LNCAP (cell line): Measurements from ENCODE around the gene CAMK4.

ENCODE experiments used
- TF ChIP-seq, protein P1 (sequence below): fragments of 450-650 bp; IDR thresholded peaks from 2 replicates; pipeline ENCODE4 v1.5.1; 2017; ENCODE audit warnings: mild to moderate bottlenecking

Gene CAMK4

DNA sequence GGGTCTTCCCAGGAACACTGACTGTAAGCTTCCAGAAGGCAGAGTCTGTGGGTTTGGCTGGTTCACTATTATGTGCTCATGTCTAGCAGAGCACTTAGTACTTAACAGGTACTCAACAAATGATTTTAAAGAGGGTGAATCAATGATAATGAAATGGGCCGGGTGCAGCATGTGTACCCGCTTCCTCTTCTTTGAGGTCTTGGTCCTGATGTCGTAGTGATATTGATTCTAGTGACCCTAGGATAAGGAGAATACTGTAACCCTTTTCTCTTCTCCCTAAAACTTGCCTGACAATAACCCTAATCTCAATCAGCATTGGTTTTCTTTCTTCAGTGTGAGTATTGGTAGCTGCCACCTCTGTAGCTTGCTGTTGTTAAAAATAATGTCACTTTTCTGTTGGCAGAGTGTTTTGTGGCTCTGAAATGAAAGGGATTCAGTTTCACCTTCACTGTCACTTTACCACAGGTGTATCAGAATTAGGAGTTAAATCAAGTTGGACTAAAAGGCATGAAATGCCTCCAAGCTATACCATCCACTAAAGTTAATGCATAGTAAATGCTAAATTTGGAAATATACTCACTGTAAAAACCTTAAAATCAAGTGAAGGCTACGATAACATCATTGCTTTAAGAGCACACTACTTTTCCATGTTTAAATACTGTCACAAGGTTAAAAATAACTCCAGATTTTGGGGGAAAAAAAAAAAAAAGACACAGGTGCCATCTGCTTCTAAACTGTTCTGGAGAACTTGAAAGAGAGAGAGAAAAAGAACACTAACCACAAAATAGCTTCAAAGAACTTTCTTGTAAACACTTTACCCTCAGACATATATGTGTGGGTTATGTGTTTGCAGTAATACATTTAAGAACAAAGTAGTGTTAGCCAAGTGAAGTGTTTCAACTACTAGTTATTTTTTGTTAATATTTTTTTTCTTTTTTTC lies 6.0 kb downstream of the CAMK4 start:
- TF ChIP-seq, protein P1, sequence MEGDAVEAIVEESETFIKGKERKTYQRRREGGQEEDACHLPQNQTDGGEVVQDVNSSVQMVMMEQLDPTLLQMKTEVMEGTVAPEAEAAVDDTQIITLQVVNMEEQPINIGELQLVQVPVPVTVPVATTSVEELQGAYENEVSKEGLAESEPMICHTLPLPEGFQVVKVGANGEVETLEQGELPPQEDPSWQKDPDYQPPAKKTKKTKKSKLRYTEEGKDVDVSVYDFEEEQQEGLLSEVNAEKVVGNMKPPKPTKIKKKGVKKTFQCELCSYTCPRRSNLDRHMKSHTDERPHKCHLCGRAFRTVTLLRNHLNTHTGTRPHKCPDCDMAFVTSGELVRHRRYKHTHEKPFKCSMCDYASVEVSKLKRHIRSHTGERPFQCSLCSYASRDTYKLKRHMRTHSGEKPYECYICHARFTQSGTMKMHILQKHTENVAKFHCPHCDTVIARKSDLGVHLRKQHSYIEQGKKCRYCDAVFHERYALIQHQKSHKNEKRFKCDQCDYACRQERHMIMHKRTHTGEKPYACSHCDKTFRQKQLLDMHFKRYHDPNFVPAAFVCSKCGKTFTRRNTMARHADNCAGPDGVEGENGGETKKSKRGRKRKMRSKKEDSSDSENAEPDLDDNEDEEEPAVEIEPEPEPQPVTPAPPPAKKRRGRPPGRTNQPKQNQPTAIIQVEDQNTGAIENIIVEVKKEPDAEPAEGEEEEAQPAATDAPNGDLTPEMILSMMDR = no peak

DNA sequence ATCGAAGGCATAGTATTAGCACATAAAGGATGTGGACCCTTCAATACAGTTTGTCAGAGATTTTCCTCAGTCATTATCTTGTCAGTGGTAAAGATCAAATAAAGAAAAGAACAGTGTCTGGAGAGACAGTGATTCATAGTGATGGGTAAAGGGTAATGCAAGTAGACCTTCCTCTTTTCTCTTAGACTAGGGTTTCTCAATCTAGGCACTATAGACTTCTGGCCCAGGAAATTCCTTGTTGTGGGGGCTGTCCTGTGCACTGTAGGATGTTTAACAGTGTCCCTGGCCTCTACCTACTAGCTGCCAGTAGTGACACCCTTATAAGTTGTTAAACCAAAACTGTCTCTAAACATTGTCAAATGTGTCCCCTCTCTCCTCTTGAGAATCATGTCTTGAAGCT lies 6.9 kb downstream of the CAMK4 start:
- TF ChIP-seq, protein P1 = no peak

DNA sequence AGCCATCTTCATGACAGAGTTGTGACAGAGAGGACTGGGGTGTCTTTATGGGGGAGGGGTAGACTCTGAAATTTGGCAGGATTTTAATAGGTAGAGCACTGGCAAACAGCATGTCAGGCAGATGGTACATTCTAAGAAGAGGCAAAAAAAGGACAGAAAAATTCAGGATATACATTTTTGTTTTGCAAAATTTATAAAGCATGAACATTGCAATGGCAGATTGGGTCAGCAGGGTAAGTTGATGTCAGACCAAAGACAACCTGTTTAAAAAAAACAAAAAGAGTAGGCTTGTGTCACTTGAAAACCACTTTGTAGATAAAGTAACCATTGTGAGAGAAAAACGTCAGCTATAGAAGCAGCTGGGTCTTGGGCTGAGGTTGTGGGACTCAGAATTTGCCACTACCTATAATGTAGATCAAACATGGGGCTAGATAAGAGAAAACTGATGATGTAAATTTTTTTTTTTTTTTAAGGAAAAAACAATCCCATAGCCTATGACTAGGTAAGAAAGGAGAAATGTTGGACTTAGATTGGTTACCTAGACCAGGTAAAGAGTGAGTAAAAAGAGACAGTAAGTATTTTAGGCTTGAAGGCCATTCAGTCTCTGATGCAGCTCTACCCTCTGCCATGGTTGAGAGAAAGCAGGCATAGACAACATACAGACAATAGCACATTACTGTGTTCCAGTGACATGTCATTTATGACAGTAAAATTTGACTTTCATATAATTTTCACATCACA lies 8.3 kb downstream of the CAMK4 start:
- TF ChIP-seq, protein P1 = no peak

DNA sequence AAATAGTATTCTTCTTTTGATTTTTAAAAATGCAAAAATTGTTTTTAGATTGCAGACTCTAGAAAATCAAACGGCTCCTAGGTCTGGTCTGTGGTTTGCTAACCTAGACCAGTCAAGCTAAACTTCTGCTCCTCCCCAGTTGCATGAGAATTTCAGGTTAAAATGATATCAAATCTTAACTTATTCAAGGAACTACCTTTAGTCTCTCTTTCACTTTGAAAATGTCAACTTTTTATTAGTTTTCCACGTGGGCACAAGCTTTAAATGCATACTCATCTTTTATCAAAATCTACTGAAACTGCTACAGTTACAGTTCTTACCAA lies 8.8 kb downstream of the CAMK4 start:
- TF ChIP-seq, protein P1 = no peak

DNA sequence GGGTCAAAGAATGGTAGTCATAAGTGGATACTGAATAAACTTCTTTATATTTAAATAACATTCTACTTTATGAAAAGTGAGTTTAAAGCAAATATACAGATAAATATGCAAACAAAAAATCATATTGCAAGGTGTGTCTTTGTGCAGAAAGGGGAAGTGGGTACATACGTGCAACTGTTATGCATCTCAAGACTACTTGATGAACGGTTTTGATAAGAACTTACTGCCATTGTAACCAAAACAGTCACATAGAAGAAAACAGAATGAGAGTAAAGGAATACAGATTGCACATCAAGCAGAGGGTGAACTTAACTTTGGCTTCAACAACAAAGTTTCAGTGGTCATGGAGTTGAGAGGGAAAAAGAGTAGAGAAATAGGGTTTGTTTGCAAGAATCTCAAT lies 9.9 kb downstream of the CAMK4 start:
- TF ChIP-seq, protein P1 = no peak

DNA sequence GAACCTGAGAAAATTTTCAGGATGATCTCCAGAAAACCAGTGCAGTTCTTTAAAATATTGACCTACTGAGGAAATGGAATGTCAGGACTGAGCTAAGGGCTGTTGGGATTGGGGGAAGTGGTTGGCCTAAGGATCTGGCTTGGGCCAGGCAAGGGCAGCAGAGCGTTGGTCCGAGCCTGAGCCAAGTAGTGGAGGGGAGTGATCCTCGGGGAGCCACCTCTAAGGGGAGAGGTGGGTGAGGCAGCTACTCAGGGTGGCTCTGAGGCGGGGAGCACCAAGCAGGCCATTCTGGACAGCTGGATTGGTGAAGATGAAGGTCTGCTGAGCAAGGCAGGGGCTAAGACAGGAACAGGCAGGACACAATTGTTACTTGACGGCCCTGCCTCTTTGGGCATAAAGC lies 11.5 kb downstream of the CAMK4 start:
- TF ChIP-seq, protein P1 = no peak

DNA sequence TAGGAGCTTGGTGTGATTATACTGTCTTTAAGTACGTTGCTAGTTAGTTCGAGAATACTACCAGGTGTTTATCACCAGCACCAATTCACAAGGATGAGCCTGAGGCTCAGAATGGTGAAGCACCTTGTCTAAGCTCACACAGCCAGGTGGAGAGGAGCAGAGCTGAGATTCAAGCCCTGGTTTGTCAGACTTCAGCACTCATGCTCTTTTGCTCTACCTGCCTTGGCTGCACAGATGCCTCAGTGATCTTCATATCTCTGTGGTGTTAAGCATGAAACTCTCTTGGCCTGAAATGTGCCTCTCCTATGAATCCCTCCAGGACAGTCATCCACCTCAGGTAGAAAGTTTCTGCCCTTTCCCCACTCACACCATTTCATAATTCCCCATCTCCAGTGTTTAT lies 12.2 kb downstream of the CAMK4 start:
- TF ChIP-seq, protein P1 = no peak
